Right cardiac atrium (tissue), 5 donors: Measurements from ENCODE around the gene CRY1. TPM values are rescaled to one million over a fixed set of nuclear protein-coding genes. Genes with fewer than 3 reads are reported as not detected.
A peak's percentile ranks its signal among the peaks of the same experiment; 100 is the strongest.
"Not testable (repeated sequence)": the region's sequence is repeated elsewhere in the genome, so short reads cannot be mapped to it uniquely, and the experiment has no call there.

ENCODE experiments used
- ATAC-seq, 2 donors: fragments of 200-7000 bp; cut with Tn5 transposase; one replicate each; pipeline versions ENCODE4 v1.8.0 to v1.9.1; 2020; ENCODE audit warnings: moderate library complexity in 2 of 2, mild to moderate bottlenecking in 1 of 2
- DNase-seq, 3 donors: peaks; one replicate each; pipeline ENCODE4 v3.0.0-alpha.2; 2020
- H3K27ac ChIP-seq: one replicate; pipeline ENCODE4 v1.5.1; 2013; ENCODE audit warnings: mild to moderate bottlenecking, low read length, control low read depth, moderate library complexity
- H3K27me3 ChIP-seq: one replicate; pipeline ENCODE4 v1.6.1; 2013; ENCODE audit not compliant: control insufficient read depth, insufficient read depth
- H3K4me1 ChIP-seq: one replicate; pipeline ENCODE4 v1.6.1; 2013; ENCODE audit warnings: low read length; ENCODE audit not compliant: control insufficient read depth, insufficient read depth
- H3K4me3 ChIP-seq: one replicate; pipeline ENCODE4 v1.5.1; 2013; ENCODE audit warnings: low read length, control low read depth
- H3K9me3 ChIP-seq: one replicate; pipeline ENCODE4 v1.6.1; 2013; ENCODE audit warnings: low read length; ENCODE audit not compliant: control insufficient read depth
- WGBS: extraction: QIAGEN DNeasy Blood & Tissue Kit; methylation state at CpG from one replicate; pipeline ENCODE4 v1.1.7; 2013; 5-methylcytosine and 5-hydroxymethylcytosine counted together
- intact Hi-C, 4 donors: fragments of 100-400 bp; cut with DNase I; formaldehyde crosslinking; loops; one replicate each; pipeline versions ENCODE4 v1.11.0 to v1.14.0; 2022 to 2023
- polyA plus RNA-seq: library from polyadenylated mRNA; stranded (reverse); fragments of 200-250 nt; gene quantifications from one replicate; pipeline ENCODE4 v1.2.3, GENCODE V29; 2013
- total RNA-seq, 4 donors: library from RNA; stranded (reverse); fragmentation: NEBNext Ultra II Directional; extraction: Animal tissue kit (Norgen Biotek cat#: 25700); gene quantifications; one replicate each; pipeline ENCODE4 v1.2.1, GENCODE V29; 2021
- donor health status: healthy with polysubstance abuse.
- donor health status: DM: no; HTN: yes; CAD: no.
- donor health status: DM: no; HTN: no; CAD: no.
- donor health status: DM: no; HTN: yes; CAD: no; lungs with severe emphysema.
- donor health status: DM: yes; HTN: yes; CAD: no.

CRY1 gene
- total and polyA plus RNA-seq, 5 donors, result 6.9 to 26.8 (median 12.8) TPM

DNA sequence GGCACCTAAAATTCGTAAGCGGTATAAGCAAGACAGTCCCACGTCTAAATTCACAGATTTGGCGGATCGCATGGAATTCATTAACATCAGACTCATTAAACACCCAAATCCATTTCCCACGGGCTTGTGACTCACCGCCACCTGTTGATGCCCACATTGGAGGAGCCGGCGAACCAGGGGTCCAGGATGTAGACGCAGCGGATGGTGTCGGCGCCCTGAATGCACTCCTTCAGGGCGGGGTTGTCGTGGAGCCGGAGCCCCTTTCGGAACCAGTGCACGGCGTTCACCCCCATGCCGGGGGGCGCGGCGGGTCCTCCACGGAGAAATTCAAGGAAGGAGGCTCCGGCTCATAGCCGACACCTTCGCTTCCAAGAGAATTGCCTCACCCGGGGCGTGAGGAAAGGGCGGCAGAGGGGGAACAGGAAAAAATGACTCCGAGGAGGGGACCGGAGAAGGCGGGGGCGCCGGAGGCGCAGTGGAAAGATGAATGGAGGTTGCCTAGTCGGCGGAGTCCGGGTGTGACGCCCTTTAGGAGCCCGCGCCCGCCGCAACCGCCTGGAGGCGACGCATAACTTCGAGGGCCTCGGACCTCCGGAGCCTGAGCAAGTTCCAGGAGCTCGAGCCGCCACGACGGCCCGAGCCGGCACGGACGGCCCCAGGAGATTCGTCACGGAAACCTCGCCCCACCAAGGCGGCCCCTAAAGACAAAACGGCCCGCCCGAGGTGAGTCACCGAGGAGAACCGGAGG is 506 bp downstream of the CRY1 start:
- H3K4me3 ChIP-seq, result peak overlapping the region; percentile 88
- DNase-seq, result peak in 2 of 3 donors; percentile 65 to 77
- intact Hi-C loops, result loop anchor here in 3 of 4 donors (10.0 kb wide), 2 partner anchors 108 to 138 kb away; partner anchors contain the start of genes TMEM263 (in 2 of the 3) and MTERF2 (in 1 of the 3)
- no peaks in the 10 kb centered on the region for H3K27me3 ChIP-seq
- H3K4me1 ChIP-seq, result no peaks in the 10 kb centered on the region
- H3K27ac ChIP-seq, result peak overlapping the region; percentile 98
- WGBS, result under 1% methylated on average over 67 of the region's 67 CpGs
- peak; percentile 47 to 66 for ATAC-seq
- H3K9me3 ChIP-seq, result no peaks in the 10 kb centered on the region

DNA sequence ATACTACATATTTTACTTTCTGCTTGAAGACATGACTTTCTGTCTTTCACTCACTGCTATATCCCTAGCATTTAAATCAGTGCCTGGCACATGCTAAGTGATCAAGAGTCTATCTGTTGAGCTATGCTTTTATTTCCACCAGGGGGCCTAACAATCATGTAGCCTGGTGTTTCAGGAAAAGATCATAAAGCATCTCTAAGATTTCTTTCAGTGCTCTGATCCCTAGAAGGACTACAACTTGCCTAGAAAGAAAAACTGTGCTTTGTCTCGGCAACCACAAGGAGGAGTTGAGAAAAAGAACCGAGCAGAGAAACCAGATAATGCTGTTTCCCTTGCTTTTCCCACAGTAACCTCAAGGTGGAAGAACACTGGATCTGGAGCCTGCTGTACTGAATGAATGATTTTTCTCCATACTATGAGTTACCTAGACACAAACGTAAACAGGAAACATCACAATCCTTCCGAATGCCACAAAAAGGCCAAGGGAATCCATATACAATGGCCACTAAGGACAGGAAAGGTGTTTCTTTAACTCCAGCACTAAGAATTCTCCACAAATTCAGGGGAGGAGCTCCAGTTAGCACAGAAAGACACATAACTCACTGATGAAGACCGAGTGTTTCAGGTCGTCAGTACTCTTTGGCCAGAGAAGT is 1.2 kb downstream of the CRY1 start:
- H3K27ac ChIP-seq, result peak overlapping the region; percentile 49
- no peaks in the 10 kb centered on the region for H3K4me1 ChIP-seq
- no peaks in the 10 kb centered on the region for H3K9me3 ChIP-seq
- peak; percentile 6 to 33 for ATAC-seq
- intact Hi-C loops, result loop anchor here in 3 of 4 donors (10.0 kb wide), 2 partner anchors 107 to 137 kb away; partner anchors contain the start of genes TMEM263 (in 2 of the 3) and MTERF2 (in 1 of the 3)
- peak overlapping the region; percentile 88 for H3K4me3 ChIP-seq
- 0% methylated on average over 6 of the region's 6 CpGs for WGBS
- no peaks in the 10 kb centered on the region for H3K27me3 ChIP-seq
- no peak for DNase-seq

DNA sequence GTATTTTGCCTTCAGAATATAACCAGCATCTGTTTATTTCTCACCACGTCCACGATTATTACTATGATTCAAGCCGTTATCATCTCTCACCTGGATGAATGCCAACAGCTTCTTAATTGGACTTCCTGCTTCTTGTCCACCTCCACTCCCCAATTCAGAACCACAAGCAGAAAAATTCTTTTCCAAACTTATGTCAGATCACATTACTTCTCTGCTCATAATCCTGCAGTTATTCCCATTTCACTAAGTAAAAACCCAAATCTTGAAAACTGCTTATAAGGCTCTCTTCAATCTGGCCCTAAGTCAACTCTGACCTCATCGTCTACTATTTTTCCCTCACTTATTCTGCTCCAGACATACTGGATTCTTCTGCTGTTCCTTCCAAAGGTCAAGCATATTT is 2.0 kb downstream of the CRY1 start:
- intact Hi-C loops, result loop anchor here in 3 of 4 donors (10.0 kb wide), 2 partner anchors 107 to 137 kb away; partner anchors contain the start of genes TMEM263 (in 2 of the 3) and MTERF2 (in 1 of the 3)
- Histone ChIP-seq H3K9me3 (no peaks in the 10 kb centered on the region), H3K4me1 (no peaks in the 10 kb centered on the region), H3K4me3 (peak overlapping the region; percentile 88), H3K27ac (peak overlapping the region; percentile 40), H3K27me3 (no peaks in the 10 kb centered on the region)
- no peak for DNase-seq
- no peak for ATAC-seq
- WGBS, result 11% methylated on average over 4 of the region's 4 CpGs

DNA sequence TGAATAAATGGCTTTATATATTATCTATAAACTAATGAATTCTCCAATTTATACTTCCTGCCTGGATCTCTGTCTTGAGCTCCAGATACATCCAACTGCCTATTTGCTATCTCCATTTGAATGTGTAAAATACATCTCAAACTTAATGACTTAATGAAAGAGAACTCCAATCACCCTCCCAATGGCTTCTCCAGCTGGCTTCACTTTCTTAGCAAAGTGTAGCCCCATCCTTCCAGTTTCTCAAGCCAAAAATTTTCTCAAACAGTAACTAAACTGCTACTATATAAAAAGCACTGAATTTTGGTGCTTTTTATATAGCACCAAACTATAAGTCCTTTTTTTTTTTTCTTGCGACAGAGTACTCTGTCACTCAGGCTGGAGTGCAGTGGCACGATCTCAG is 2.6 kb downstream of the CRY1 start:
- intact Hi-C loops, result loop anchor here in 3 of 4 donors (10.0 kb wide), 2 partner anchors 106 to 136 kb away; partner anchors contain the start of genes TMEM263 (in 2 of the 3) and MTERF2 (in 1 of the 3)
- no peak overlapping the region for H3K4me3 ChIP-seq
- ATAC-seq (no peak), DNase-seq (no peak)
- no peaks in the 10 kb centered on the region for H3K27me3 ChIP-seq
- WGBS, result 71% methylated on average over 2 of the region's 2 CpGs
- no peak overlapping the region for H3K27ac ChIP-seq
- no peaks in the 10 kb centered on the region for H3K9me3 ChIP-seq
- H3K4me1 ChIP-seq, result no peaks in the 10 kb centered on the region

DNA sequence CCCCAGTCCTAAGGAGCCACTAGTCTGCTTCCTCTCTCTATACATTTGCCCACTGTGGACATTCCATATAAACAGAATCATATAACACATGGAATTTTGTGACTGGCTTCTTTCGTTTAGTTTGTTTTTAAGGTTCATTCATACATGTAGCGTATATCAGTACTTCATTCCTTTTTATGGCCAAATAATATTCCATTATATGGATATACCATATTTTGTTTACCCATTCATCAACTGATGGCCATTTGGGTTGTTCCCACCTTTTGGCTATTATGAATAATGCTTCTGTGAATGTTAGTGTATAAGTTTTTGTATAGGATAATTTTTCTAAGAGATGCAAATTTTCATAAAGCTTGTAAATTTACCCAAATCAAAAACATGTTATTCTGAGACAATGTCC is 4.4 kb downstream of the CRY1 start:
- ATAC-seq (no peak), DNase-seq (no peak)
- intact Hi-C loops, result no loop called here
- no peak overlapping the region for H3K27ac ChIP-seq
- H3K4me3 ChIP-seq, result no peak overlapping the region
- no peaks in the 10 kb centered on the region for H3K27me3 ChIP-seq
- no peaks in the 10 kb centered on the region for H3K4me1 ChIP-seq
- 96% methylated on average over 2 of the region's 2 CpGs for WGBS
- H3K9me3 ChIP-seq, result no peaks in the 10 kb centered on the region

DNA sequence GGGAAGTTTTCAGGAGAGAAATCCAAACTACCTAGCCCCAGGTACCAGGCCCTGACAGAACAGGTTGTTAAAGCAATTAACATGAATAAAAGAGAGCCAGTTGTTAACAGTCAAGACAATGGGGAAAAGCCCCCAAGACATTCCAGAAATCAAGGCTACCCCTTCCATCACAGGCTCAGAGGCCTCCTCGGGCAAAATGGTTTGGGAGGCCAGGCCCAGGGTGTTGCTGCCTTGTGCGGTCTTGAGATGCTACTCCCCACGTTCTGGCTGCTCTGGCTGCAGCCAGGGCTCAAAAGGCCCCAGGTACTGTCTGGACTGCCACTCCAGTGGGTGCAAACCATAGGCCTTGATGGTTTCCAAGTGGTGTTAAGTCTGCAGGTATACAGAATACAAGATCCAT is 7.0 kb downstream of the CRY1 start:
- no peaks in the 10 kb centered on the region for H3K9me3 ChIP-seq
- no peak for ATAC-seq
- intact Hi-C loops, result no loop called here

GRCh38 chr12:107081778-107082177 is 11.6 kb downstream of the CRY1 start:
- intact Hi-C loops, result no loop called here
- no peak for DNase-seq
- peaks cover 2% of the 10 kb centered on the region for H3K4me1 ChIP-seq
- H3K27ac ChIP-seq, result no peak overlapping the region
- H3K27me3 ChIP-seq, result no peaks in the 10 kb centered on the region
- no peak for ATAC-seq
- no peaks in the 10 kb centered on the region for H3K9me3 ChIP-seq
- H3K4me3 ChIP-seq, result no peak overlapping the region

More for the DNA sequence above, 7.0 kb downstream of the CRY1 start:
- H3K4me3 ChIP-seq, result no peak overlapping the region
- H3K4me1 ChIP-seq, result no peaks in the 10 kb centered on the region
- H3K27ac ChIP-seq, result no peak overlapping the region
- H3K27me3 ChIP-seq, result no peaks in the 10 kb centered on the region
- 92% methylated on average over 3 of the region's 3 CpGs for WGBS
- no peak for DNase-seq

DNA sequence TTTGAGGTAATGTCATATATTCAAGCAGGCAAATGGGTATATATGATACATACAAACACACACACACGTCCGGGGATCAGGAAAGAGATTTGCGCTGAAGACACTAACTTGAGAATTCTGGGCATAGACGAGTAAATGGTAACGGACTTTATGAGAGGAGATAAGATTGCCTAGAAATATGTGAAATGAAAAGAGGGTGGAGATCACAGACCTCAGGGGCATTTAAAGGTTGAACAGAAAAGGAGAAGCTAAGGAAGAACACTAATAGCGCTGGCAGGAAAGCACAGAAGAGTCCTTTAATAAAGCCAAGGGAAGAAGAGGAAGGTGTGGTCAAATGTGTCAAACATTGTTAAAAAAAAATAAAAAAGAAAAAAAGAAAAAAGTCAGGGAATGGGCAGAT is 13.1 kb downstream of the CRY1 start:
- no peaks in the 10 kb centered on the region for H3K27me3 ChIP-seq
- no peak overlapping the region for H3K4me3 ChIP-seq
- no peak overlapping the region for H3K27ac ChIP-seq
- intact Hi-C loops, result no loop called here
- DNase-seq, result no peak
- WGBS, result 52% methylated on average over 6 of the region's 6 CpGs
- peaks cover 2% of the 10 kb centered on the region for H3K4me1 ChIP-seq
- H3K9me3 ChIP-seq, result no peaks in the 10 kb centered on the region
- no peak for ATAC-seq

GRCh38 chr12:107079172-107080011 is 14.0 kb downstream of the CRY1 start:
- 91% methylated on average over 2 of the region's 2 CpGs for WGBS
- DNase-seq, result no peak
- no peak for ATAC-seq
- no peaks in the 10 kb centered on the region for H3K27me3 ChIP-seq
- peaks cover 2% of the 10 kb centered on the region for H3K4me1 ChIP-seq
- intact Hi-C loops, result no loop called here
- no peak overlapping the region for H3K4me3 ChIP-seq
- no peaks in the 10 kb centered on the region for H3K9me3 ChIP-seq
- no peak overlapping the region for H3K27ac ChIP-seq

GRCh38 chr12:107073266-107073665 is 20.1 kb downstream of the CRY1 start:
- H3K27ac ChIP-seq, DNase-seq, H3K27me3 ChIP-seq, H3K4me1 ChIP-seq, ATAC-seq, intact Hi-C loops, H3K9me3 ChIP-seq, H3K4me3 ChIP-seq: not testable (repeated sequence)
- WGBS, result 93% methylated on average over 5 of the region's 5 CpGs
